Upper lobe of left lung (tissue), 6 donors: ENCODE measurements around the gene BOD1L2. TPM values are rescaled to one million over a fixed set of nuclear protein-coding genes. Genes with fewer than 3 reads are reported as not detected.

Experiments
- ATAC-seq, 2 donors: fragments of 200-7000 bp; cut with Tn5 transposase; one replicate each; pipeline ENCODE4 v1.9.1; 2022; ENCODE audit warnings: mild to moderate bottlenecking in 2 of 2, moderate library complexity in 2 of 2; ENCODE audit not compliant: low FRiP score in 2 of 2
- DNase-seq, 2 donors: peaks; one replicate each; pipeline ENCODE4 v3.0.0-alpha.2; 2019 to 2020
- H3K27ac ChIP-seq, 4 donors: fragments of 200-600 bp; sonication (generic); one replicate each; pipeline ENCODE4 v1.5.1; 2016 to 2019
- H3K27me3 ChIP-seq, 4 donors: fragments of 200-600 bp; sonication (generic); one replicate each; pipeline ENCODE4 v1.5.1; 2017 to 2019
- H3K36me3 ChIP-seq, 4 donors: fragments of 200-600 bp; sonication (generic); one replicate each; pipeline ENCODE4 v1.5.1; 2016 to 2019
- H3K4me1 ChIP-seq, 4 donors: fragments of 200-600 bp; sonication (generic); one replicate each; pipeline ENCODE4 v1.5.1; 2018 to 2019
- H3K4me3 ChIP-seq, 4 donors: fragments of 200-600 bp; sonication (generic); one replicate each; pipeline ENCODE4 v1.5.1; 2017 to 2019; ENCODE audit warnings: mild to moderate bottlenecking in 2 of 4, moderate library complexity in 1 of 4
- H3K9me3 ChIP-seq, 4 donors: fragments of 200-600 bp; sonication (generic); one replicate each; pipeline ENCODE4 v1.5.1; 2018 to 2019
- CTCF ChIP-seq, 6 experiments: fragments of 450-650 bp in 4 of 6; fragments of 200-600 bp in 2 of 6; sonication (generic) in 2 of 6; IDR thresholded peaks; one replicate each; pipeline ENCODE4 v1.5.1; 2016 to 2019; ENCODE audit warnings: antibody characterized with exemption in 6 of 6
- EP300 ChIP-seq, 4 donors: sonication (generic); formaldehyde crosslinking; IDR thresholded peaks; one replicate each; pipeline ENCODE4 v1.5.1; 2017; ENCODE audit warnings: antibody characterized with exemption in 4 of 4, control low read depth in 2 of 4
- POLR2A ChIP-seq, 4 donors: fragments of 450-650 bp; IDR thresholded peaks; one replicate each; pipeline ENCODE4 v1.5.1; 2016 to 2017; ENCODE audit warnings: antibody characterized with exemption in 4 of 4, mild to moderate bottlenecking in 2 of 4
- POLR2AphosphoS5 ChIP-seq, 2 donors: sonication (generic); formaldehyde crosslinking; IDR thresholded peaks; one replicate each; pipeline ENCODE4 v1.5.1; 2017; ENCODE audit warnings: antibody characterized with exemption in 2 of 2
- WGBS, 2 donors: methylation state at CpG; one replicate each; pipeline ENCODE4 v1.1.5; 2017 to 2018; 5-methylcytosine and 5-hydroxymethylcytosine counted together
- total RNA-seq, 6 donors: library from RNA; depleted of rRNA in 4 of 6; stranded (reverse); fragments of >200 nt in 4 of 6; gene quantifications; one replicate each; pipeline versions ENCODE4 v1.1.0 to v1.2.1, GENCODE V29; 2016 to 2021
- donor health status: DM: no; HTN: no; CAD: no; lungs with moderate emphysema.
- donor health status: DM: no; HTN: yes; CAD: no; lungs with severe emphysema.

The BOD1L2 gene
- total RNA-seq, 6 donors from 2014 or later = not detected

DNA sequence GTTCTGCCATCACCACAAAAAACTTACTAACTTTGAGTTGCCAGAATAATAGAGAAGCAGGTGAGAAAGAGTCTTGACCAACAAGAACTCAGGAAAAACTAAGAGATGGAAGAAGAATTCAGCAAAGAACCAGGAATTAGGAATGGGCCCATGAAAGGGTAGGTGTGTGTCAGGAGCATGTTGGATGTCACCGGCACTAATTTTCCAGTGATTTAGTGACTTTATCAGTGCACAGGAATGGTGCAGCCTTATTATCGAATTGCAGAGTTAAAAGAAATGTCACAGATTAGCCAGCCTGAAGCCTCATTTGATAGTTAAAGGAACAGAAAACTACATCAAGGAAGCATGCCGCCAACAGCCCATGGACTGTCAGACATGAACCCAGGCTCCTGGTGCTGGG lies 9.0 kb upstream of the BOD1L2 start:
- H3K36me3 ChIP-seq = no peaks in the 10 kb centered on the region

DNA sequence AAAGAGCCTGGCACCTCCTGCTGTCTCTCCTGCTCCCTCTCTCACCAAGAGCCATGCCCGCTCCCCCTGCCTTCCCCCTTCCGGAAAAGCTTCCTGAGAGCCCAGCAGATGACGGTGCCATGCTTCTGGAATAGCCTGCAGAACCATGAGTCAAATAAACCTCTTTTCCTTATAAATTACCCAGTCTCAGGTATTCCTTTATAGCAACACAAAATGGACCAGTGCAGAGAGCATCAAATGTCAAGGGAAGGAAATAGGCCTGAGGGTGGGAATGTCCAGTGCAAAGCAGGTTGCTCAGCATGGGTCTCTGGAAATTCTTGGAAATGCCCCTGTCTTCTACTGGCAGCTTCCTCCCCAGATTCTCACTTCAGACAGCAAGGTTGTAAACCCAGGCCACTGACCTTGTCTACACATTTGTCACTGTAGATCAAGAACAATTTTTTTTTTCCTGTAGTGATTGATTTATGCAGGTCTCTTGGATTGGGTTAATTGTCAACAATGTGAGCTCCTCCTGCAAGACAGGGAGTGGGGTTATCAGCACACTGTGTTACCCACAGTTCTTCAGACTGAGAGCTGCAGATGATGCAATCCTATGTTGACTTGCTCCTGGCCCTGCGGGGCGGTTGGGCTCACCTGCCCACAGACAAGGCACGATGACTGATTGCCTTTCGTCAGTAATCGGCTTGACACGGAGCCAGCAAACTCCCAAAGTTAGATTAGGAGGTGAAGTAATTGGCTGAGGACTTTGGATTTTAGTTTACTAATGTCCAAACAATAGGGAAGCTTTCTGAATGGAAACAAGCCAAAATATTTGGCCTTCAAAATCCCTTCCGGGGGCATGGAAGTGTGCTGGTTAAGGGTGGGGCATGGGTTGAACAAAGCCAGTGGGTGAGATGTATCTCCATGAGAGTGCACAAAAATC lies 5.4 kb upstream of the BOD1L2 start:
- no peaks in the 10 kb centered on the region for H3K36me3 ChIP-seq
- 40 to 55% methylated on average over 9 to 10 of the region's 10 CpGs for WGBS, 2 donors
- ATAC-seq = peak in 1 of 2 donors; percentile 31
- H3K27ac ChIP-seq = no peak overlapping the region
- no peaks in the 10 kb centered on the region for H3K27me3 ChIP-seq
- peak in 1 of 2 donors; percentile 72 for DNase-seq
- peaks cover 0 to 5% (median 0%) of the 10 kb centered on the region in 4 donors for H3K4me1 ChIP-seq
- TF ChIP-seq POLR2A (IDR thresholded peaks at IDR 0.05) (no peak), EP300 (IDR thresholded peaks at IDR 0.05) (no peak), CTCF (IDR thresholded peaks at IDR 0.05) (no peak), POLR2AphosphoS5 (IDR thresholded peaks at IDR 0.05) (no peak)
- H3K4me3 ChIP-seq = no peak overlapping the region
- H3K9me3 ChIP-seq = no peaks in the 10 kb centered on the region

More for the DNA sequence above, 9.0 kb upstream of the BOD1L2 start:
- ATAC-seq (no peak), DNase-seq (no peak)
- TF ChIP-seq CTCF (IDR thresholded peaks at IDR 0.05) (no peak), POLR2AphosphoS5 (IDR thresholded peaks at IDR 0.05) (no peak), EP300 (IDR thresholded peaks at IDR 0.05) (no peak), POLR2A (IDR thresholded peaks at IDR 0.05) (no peak)
- Histone ChIP-seq H3K4me1 (peaks cover 0 to 5% (median 0%) of the 10 kb centered on the region in 4 donors), H3K9me3 (no peaks in the 10 kb centered on the region), H3K27ac (no peak overlapping the region), H3K27me3 (no peaks in the 10 kb centered on the region), H3K4me3 (no peak overlapping the region)
- 89 to 91% methylated on average over 3 of the region's 3 CpGs for WGBS, 2 donors

DNA sequence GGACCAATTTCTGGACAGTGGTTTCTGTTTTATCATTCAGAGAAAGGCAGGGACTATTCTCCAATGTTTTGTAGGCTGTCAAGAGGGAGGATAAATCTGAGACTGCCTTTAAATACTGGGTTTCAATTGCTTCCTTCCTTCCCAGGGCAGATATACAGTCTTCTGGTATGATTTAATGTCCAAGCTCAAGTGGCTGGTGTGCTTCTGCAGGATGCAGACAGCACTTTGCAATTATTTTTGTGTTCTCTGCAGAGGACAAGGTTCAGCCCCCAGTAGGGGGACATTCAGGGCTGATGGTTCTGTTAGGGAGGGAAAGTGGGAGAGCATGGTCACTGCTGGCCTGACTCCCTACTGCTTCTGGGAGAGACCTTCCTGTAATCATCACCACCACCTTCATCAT lies 4.6 kb upstream of the BOD1L2 start:
- Histone ChIP-seq H3K27me3 (no peaks in the 10 kb centered on the region), H3K27ac (no peak overlapping the region), H3K9me3 (no peaks in the 10 kb centered on the region), H3K4me3 (no peak overlapping the region), H3K4me1 (peaks cover 0 to 5% (median 0%) of the 10 kb centered on the region in 4 donors), H3K36me3 (no peaks in the 10 kb centered on the region)
- TF ChIP-seq CTCF (IDR thresholded peaks at IDR 0.05) (no peak), EP300 (IDR thresholded peaks at IDR 0.05) (no peak), POLR2AphosphoS5 (IDR thresholded peaks at IDR 0.05) (no peak), POLR2A (IDR thresholded peaks at IDR 0.05) (no peak)
- ATAC-seq (no peak), DNase-seq (no peak)

- 80 to 82% methylated on average over 1 of the region's 1 CpG for WGBS, 2 donors
These were observed 3.6 kb upstream of the BOD1L2 start for GRCh38 chr18:57143265-57143664.

More at GRCh38 chr18:57143265-57143664, 3.6 kb upstream of the BOD1L2 start:
- ATAC-seq (no peak), DNase-seq (no peak)
- Histone ChIP-seq H3K9me3 (no peaks in the 10 kb centered on the region), H3K27ac (no peak overlapping the region), H3K27me3 (no peaks in the 10 kb centered on the region), H3K4me1 (peaks cover 0 to 5% (median 0%) of the 10 kb centered on the region in 4 donors), H3K4me3 (no peak overlapping the region), H3K36me3 (no peaks in the 10 kb centered on the region)
- TF ChIP-seq POLR2AphosphoS5 (IDR thresholded peaks at IDR 0.05) (no peak), EP300 (IDR thresholded peaks at IDR 0.05) (no peak), POLR2A (IDR thresholded peaks at IDR 0.05) (no peak), CTCF (IDR thresholded peaks at IDR 0.05) (no peak)
